OCI-LY3 (cell line): Measurements from ENCODE around the gene SEMA5A.

Experiments
- H2AFZ ChIP-seq: fragments of 200-600, 300-600 bp; shearing (Covaris generic); 2 replicates; pipeline ENCODE4 v1.6.0; 2014; ENCODE audit warnings: antibody characterized with exemption, low read depth, low read length
- H3K27ac ChIP-seq: fragments of 200-600, 300-600 bp; sonication (generic); 2 replicates; pipeline ENCODE4 v1.5.1; 2014; ENCODE audit warnings: mild to moderate bottlenecking, low read length, moderate library complexity, mixed read lengths
- H3K27me3 ChIP-seq: fragments of 200-600, 300-600 bp; sonication (generic); 2 replicates; pipeline ENCODE4 v1.6.1; 2014; ENCODE audit warnings: low read depth, low read length, mixed read lengths
- H3K36me3 ChIP-seq: fragments of 200-600, 300-600 bp; sonication (generic); replicated peaks from 2 replicates; pipeline ENCODE3; 2014; ENCODE audit warnings: low read depth, low read length, mixed read lengths
- H3K4me1 ChIP-seq: fragments of 300-600, 200-600 bp; sonication (generic); 2 replicates; pipeline ENCODE4 v1.6.1; 2014; ENCODE audit warnings: low read length, mixed read lengths
- H3K4me2 ChIP-seq: fragments of 200-600, 300-600 bp; sonication (generic); 2 replicates; pipeline ENCODE4 v1.6.1; 2014; ENCODE audit warnings: low read length, mixed read lengths
- H3K4me3 ChIP-seq: fragments of 300-600, 200-600 bp; sonication (generic); 2 replicates; pipeline ENCODE4 v1.5.1; 2014; ENCODE audit warnings: antibody characterized with exemption, mild to moderate bottlenecking, low read length, moderate library complexity
- H3K79me2 ChIP-seq: fragments of 300-600, 200-600 bp; shearing (Covaris generic); 2 replicates; pipeline ENCODE4 v1.6.1; 2014; ENCODE audit warnings: mild to moderate bottlenecking, low read length, mixed read lengths
- H3K9ac ChIP-seq: fragments of 300-600, 200-600 bp; shearing (Covaris generic); 2 replicates; pipeline ENCODE4 v1.6.0; 2014; ENCODE audit warnings: mild to moderate bottlenecking, low read length, moderate library complexity
- H3K9me3 ChIP-seq: fragments of 200-600, 300-600 bp; shearing (Covaris generic); 2 replicates; pipeline ENCODE4 v1.6.1; 2014; ENCODE audit warnings: low read length, mixed read lengths; ENCODE audit not compliant: insufficient read depth
- H4K20me1 ChIP-seq: fragments of 200-600, 300-600 bp; sonication (generic); 2 replicates; pipeline ENCODE4 v1.6.1; 2016; ENCODE audit warnings: low read length, mixed read lengths; ENCODE audit not compliant: insufficient read depth
- EZH2phosphoT487 ChIP-seq: fragments of 200-600 bp; shearing (Covaris generic); IDR thresholded peaks from 2 replicates; pipeline ENCODE4 v1.6.1; 2018; ENCODE audit warnings: antibody characterized with exemption, mixed run types, low read depth
- TF ChIP-seq, protein P1 (sequence below): fragments of 200-600, 300-600 bp; sonication (generic); IDR thresholded peaks from 2 replicates; pipeline ENCODE4 v1.5.1; 2014; ENCODE audit warnings: antibody characterized with exemption, low read length, low read depth

SEMA5A gene

DNA sequence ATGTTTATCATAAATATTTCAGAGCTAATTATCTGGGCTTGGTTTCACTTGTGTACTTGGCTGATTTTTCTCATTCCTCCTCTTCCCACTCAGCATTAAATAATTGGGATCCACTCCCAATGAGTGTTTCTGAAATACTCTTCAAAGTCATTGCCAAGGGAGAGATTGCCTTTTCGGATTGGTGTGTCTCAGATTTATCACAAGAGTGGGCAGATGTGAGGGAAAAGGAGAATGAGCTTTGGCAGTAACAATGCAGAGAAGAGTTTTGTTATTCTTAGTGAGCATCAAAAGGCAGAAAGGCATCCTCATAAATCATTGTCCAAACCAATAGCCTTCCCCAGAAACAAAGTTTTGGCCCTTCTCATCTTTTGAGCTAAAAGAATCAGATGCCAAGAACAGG is 79.2 kb downstream of the SEMA5A start:
- Histone ChIP-seq H3K79me2 (no peaks in the 10 kb centered on the region), H3K27ac (no peak overlapping the region), H4K20me1 (no peaks in the 10 kb centered on the region), H3K9me3 (no peaks in the 10 kb centered on the region), H3K4me1 (no peaks in the 10 kb centered on the region), H3K27me3 (no peaks in the 10 kb centered on the region), H3K4me3 (no peak overlapping the region), H3K9ac (no peak overlapping the region), H2AFZ (no peak overlapping the region), H3K4me2 (no peak overlapping the region), H3K36me3 (no peaks in the 10 kb centered on the region)
- TF ChIP-seq, protein P1, sequence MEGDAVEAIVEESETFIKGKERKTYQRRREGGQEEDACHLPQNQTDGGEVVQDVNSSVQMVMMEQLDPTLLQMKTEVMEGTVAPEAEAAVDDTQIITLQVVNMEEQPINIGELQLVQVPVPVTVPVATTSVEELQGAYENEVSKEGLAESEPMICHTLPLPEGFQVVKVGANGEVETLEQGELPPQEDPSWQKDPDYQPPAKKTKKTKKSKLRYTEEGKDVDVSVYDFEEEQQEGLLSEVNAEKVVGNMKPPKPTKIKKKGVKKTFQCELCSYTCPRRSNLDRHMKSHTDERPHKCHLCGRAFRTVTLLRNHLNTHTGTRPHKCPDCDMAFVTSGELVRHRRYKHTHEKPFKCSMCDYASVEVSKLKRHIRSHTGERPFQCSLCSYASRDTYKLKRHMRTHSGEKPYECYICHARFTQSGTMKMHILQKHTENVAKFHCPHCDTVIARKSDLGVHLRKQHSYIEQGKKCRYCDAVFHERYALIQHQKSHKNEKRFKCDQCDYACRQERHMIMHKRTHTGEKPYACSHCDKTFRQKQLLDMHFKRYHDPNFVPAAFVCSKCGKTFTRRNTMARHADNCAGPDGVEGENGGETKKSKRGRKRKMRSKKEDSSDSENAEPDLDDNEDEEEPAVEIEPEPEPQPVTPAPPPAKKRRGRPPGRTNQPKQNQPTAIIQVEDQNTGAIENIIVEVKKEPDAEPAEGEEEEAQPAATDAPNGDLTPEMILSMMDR: no peak
- TF ChIP-seq EZH2phosphoT487: no peak

DNA sequence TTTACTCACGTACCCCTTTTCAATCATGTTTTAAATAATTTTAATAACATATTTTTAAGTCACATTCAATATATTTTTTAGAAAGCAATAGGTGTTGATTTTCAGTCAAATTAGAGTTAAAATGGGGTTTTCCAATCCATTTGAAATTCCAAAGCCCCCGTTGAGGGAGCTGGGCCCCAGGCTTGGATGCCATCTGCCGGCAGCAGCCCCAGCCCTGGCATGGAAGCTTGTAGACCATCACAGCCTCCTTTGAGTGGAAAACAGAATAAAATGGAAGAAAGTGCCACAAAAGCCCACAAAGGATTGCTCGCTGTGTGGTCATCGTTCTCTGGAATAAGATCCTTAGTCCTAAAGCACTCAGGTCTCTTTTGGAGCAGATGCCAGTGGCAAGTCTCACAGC is 81.4 kb downstream of the SEMA5A start:
- TF ChIP-seq, protein P1: no peak
- no peak for TF ChIP-seq EZH2phosphoT487
- H3K4me3 ChIP-seq: no peak overlapping the region
- no peak overlapping the region for H2AFZ ChIP-seq
- H3K9ac ChIP-seq: no peak overlapping the region
- no peak overlapping the region for H3K27ac ChIP-seq
- no peaks in the 10 kb centered on the region for H3K27me3 ChIP-seq
- H3K79me2 ChIP-seq: no peaks in the 10 kb centered on the region
- H3K4me1 ChIP-seq: no peaks in the 10 kb centered on the region
- no peaks in the 10 kb centered on the region for H3K36me3 ChIP-seq
- no peaks in the 10 kb centered on the region for H3K9me3 ChIP-seq
- no peak overlapping the region for H3K4me2 ChIP-seq
- no peaks in the 10 kb centered on the region for H4K20me1 ChIP-seq

DNA sequence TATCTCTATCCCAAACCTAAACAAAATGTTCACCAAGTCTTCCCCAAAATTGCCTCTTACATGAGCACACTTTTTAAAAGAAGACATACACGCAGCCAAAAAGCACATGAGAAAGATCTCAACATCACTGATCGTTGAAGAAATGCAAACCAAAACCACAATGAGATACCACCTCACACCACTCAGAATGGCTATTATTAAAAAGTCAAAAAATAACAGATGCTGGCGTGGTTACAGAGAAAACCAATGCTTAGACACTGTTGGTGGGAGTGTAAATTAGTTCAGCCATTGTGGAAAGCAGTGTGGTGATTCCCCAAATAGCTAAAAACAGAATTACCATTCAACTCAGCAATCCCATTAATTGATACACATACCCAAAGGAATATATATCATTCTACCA is 83.8 kb downstream of the SEMA5A start:
- Histone ChIP-seq H3K36me3 (no peaks in the 10 kb centered on the region), H3K4me3 (no peak overlapping the region), H4K20me1 (no peaks in the 10 kb centered on the region), H3K9me3 (no peaks in the 10 kb centered on the region), H2AFZ (no peak overlapping the region), H3K79me2 (no peaks in the 10 kb centered on the region), H3K4me1 (no peaks in the 10 kb centered on the region), H3K27me3 (no peaks in the 10 kb centered on the region), H3K4me2 (no peak overlapping the region), H3K27ac (no peak overlapping the region), H3K9ac (no peak overlapping the region)
- TF ChIP-seq, protein P1: no peak
- TF ChIP-seq EZH2phosphoT487: no peak

- Histone ChIP-seq H2AFZ (no peak overlapping the region), H3K4me1 (no peaks in the 10 kb centered on the region), H4K20me1 (no peaks in the 10 kb centered on the region), H3K27me3 (no peaks in the 10 kb centered on the region), H3K9me3 (no peaks in the 10 kb centered on the region), H3K36me3 (no peaks in the 10 kb centered on the region), H3K27ac (no peak overlapping the region), H3K4me3 (no peak overlapping the region), H3K4me2 (no peak overlapping the region), H3K79me2 (no peaks in the 10 kb centered on the region), H3K9ac (no peak overlapping the region)
- no peak for TF ChIP-seq EZH2phosphoT487
- TF ChIP-seq, protein P1: no peak
Measured at GRCh38 chr5:9460885-9461645, 84.8 kb downstream of the SEMA5A start.
